Left lung (tissue), 10 donors: ENCODE measurements around the gene ZNF362. TPM values are rescaled to one million over a fixed set of nuclear protein-coding genes. Genes with fewer than 3 reads are reported as not detected.

ENCODE experiments used
- ATAC-seq: fragments of 200-7000 bp; cut with Tn5 transposase; one replicate; pipeline ENCODE4 v1.9.1; 2020; ENCODE audit warnings: moderate library complexity
- DNase-seq, 4 donors: peaks; one replicate each; pipeline ENCODE4 v3.0.0-alpha.2; 2013 to 2020
- H3K27ac ChIP-seq, 2 donors: fragments of 200-600 bp; sonication (generic) in 1 of 2; one replicate each; pipeline versions ENCODE4 v1.5.0 to v1.8.0; 2020 to 2021
- H3K27me3 ChIP-seq, 2 donors: fragments of 200-600 bp; sonication (generic) in 1 of 2; one replicate each; pipeline versions ENCODE4 v1.5.0 to v1.8.0; 2020 to 2021
- H3K36me3 ChIP-seq, 2 donors: fragments of 200-600 bp; sonication (generic) in 1 of 2; one replicate each; pipeline versions ENCODE4 v1.5.0 to v1.8.0; 2020 to 2021
- H3K4me1 ChIP-seq, 2 donors: fragments of 200-600 bp; one replicate each; pipeline ENCODE4 v1.8.0; 2021
- H3K4me3 ChIP-seq, 2 donors: fragments of 200-600 bp; sonication (generic) in 1 of 2; one replicate each; pipeline versions ENCODE4 v1.5.0 to v1.8.0; 2020 to 2021; ENCODE audit warnings: mild to moderate bottlenecking in 1 of 2
- H3K9me3 ChIP-seq, 2 donors: fragments of 200-600 bp; sonication (generic) in 1 of 2; one replicate each; pipeline versions ENCODE4 v1.5.0 to v1.8.0; 2020 to 2021
- CTCF ChIP-seq, 2 donors: fragments of 200-600 bp; sonication (generic) in 1 of 2; IDR thresholded peaks; one replicate each; pipeline versions ENCODE4 v1.5.0 to v1.8.0; 2021; ENCODE audit warnings: antibody characterized with exemption in 2 of 2
- intact Hi-C, 2 donors: fragments of 100-400 bp; cut with DNase I; formaldehyde crosslinking; loops; one replicate each; pipeline versions ENCODE4 v1.11.2 to v1.14.2; 2022
- polyA plus RNA-seq, 6 donors: library from polyadenylated mRNA; unstranded; fragments of 120-200 nt; gene quantifications; one replicate each; pipeline ENCODE4 v1.2.1, GENCODE V29; 2013; ENCODE audit not compliant: insufficient read length in 6 of 6
- total RNA-seq, 2 donors: library from RNA; stranded (reverse); fragmentation: NEBNext Ultra II Directional; extraction: Animal tissue kit (Norgen Biotek cat#: 25700); gene quantifications; one replicate each; pipeline ENCODE4 v1.2.1, GENCODE V29; 2021
- donor health status: DM: no; HTN: yes; CAD: no.
- donor health status: DM: no; HTN: no; CAD: no.

ZNF362 gene
- total and polyA plus RNA-seq, 8 donors, result 25.9 to 60.0 (median 52.0) TPM

GRCh38 chr1:33317946-33318345 is 61.7 kb downstream of the ZNF362 start:
- Histone ChIP-seq H3K4me3 (no peak overlapping the region), H3K27ac (no peak overlapping the region), H3K27me3 (no peaks in the 10 kb centered on the region), H3K4me1 (no peaks in the 10 kb centered on the region), H3K36me3 (peaks cover 0 to 16% of the 10 kb centered on the region in 2 donors), H3K9me3 (no peaks in the 10 kb centered on the region)
- intact Hi-C loops, result no loop called here
- no peak for ATAC-seq
- no peak for DNase-seq
- TF ChIP-seq CTCF (IDR thresholded peaks at IDR 0.05), result no peak

DNA sequence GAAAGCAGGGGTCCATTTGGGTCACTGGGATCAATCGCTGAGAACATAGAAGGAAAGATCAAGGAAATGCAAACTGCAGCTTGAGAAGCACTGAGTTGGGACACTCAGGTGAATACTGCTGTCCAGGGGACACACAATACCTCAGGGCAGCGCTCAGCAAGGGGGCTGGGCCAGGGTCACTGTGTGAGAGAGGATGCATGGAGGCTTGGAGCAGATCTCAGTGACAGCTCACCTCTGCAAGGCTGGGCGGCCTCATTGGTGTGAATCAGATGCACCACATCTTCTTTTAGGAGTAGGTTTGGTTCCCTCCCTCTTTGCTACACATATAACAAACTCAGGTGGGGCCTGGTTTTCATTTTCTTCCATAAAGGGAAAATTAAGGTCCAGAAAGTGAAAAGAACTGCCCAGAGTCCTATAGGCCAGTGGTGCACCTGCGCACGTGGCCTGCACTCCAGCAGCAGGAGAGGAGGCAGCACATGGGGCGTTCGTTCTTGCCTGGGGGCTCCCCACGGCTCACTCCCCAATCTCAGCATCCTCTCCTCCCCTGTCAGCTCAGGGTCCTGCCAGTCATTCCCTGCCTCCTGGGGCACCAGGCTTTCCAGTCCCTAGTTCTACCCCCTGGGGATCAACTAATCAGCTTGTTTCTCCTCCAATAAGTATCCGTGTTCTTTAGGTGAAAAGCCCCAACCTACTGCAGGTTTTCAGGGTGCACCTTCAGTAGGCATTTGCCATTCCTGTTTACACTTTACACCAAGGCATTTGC is 63.1 kb downstream of the ZNF362 start:
- ATAC-seq, result no peak
- Histone ChIP-seq H3K27ac (no peak overlapping the region), H3K27me3 (no peaks in the 10 kb centered on the region), H3K4me3 (no peak overlapping the region), H3K4me1 (no peaks in the 10 kb centered on the region), H3K36me3 (peaks cover 2 to 30% of the 10 kb centered on the region in 2 donors), H3K9me3 (no peaks in the 10 kb centered on the region)
- no peak for DNase-seq
- no peak for TF ChIP-seq CTCF (IDR thresholded peaks at IDR 0.05)
- intact Hi-C loops, result no loop called here

GRCh38 chr1:33319949-33320618 is 63.8 kb downstream of the ZNF362 start:
- Histone ChIP-seq H3K4me3 (no peak overlapping the region), H3K27ac (no peak overlapping the region), H3K27me3 (no peaks in the 10 kb centered on the region), H3K9me3 (no peaks in the 10 kb centered on the region), H3K4me1 (peaks cover 0 to 2% of the 10 kb centered on the region in 2 donors), H3K36me3 (peaks cover 6 to 37% of the 10 kb centered on the region in 2 donors)
- no peak for DNase-seq
- no peak for ATAC-seq
- no peak for TF ChIP-seq CTCF (IDR thresholded peaks at IDR 0.05)
- intact Hi-C loops, result no loop called here

DNA sequence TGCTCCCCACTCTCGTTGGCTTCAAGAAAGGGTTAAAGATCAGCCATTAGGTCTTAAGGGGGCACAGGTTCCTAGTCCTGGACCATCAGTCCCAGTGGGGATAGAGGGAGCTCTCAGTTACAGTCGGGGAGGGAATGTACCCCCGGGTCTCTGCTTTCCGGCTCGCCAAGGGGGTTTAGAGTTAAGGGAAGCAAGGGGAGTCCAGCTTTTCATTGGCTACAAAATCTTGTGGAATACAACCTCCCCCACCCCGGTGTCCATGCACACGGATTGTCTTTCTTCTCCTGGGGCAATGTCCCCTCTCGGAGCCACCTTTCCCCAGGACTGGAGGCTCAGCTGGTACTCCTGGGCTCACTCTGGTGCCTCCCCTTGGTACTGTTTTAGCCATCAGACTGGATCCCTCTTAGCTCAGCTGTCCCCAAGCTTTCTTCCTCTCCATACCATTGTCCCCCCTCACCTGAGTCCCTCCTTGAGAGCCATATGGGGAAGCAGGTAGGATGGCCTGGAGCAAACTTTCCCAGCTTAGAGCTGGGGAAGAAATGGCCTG is 64.4 kb downstream of the ZNF362 start, which contains the start of gene A3GALT2:
TSS of gene A3GALT2 (minus strand) at position 480 of the 547 bp plus-strand sequence. CDS start at position 480, 0 bp downstream.
- H3K9me3 ChIP-seq, result no peaks in the 10 kb centered on the region
- H3K36me3 ChIP-seq, result peaks cover 6 to 43% of the 10 kb centered on the region in 2 donors
- ATAC-seq, result no peak
- TF ChIP-seq CTCF (IDR thresholded peaks at IDR 0.05), result no peak
- no peak within 1 kb of the TSS for H3K27ac ChIP-seq
- H3K4me1 ChIP-seq, result peaks cover 0 to 9% of the 10 kb centered on the region in 2 donors
- H3K4me3 ChIP-seq, result no peak within 1 kb of the TSS
- no peaks in the 10 kb centered on the region for H3K27me3 ChIP-seq
- intact Hi-C loops, result no loop called here
- DNase-seq, result no peak

DNA sequence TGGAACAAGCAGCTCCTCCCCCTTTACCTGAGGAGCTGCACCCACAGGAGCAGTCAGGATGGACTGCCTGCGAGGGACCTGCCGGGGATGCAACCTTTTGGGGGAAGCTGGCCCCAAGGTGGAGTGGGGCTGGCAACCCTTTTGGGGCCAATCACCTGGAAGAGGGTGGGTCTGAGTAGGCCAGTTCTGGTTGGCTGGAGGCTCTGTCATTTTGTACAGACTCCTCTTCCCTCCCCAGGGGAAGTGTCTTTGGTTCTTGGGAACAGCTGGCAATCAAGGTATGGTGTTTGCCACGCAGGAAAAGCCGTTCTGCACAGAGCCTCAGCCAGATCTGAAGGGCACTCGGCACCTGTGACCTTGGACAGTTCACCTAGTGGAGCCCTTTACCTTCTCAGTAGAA is 64.9 kb downstream of the ZNF362 start:
- intact Hi-C loops, result no loop called here
- no peak overlapping the region for H3K27ac ChIP-seq
- H3K4me3 ChIP-seq, result no peak overlapping the region
- no peak for TF ChIP-seq CTCF (IDR thresholded peaks at IDR 0.05)
- no peak for DNase-seq
- peaks cover 6 to 48% of the 10 kb centered on the region in 2 donors for H3K36me3 ChIP-seq
- no peaks in the 10 kb centered on the region for H3K27me3 ChIP-seq
- no peaks in the 10 kb centered on the region for H3K9me3 ChIP-seq
- peaks cover 0 to 13% of the 10 kb centered on the region in 2 donors for H3K4me1 ChIP-seq
- ATAC-seq, result no peak
